WTC11 (cell line): ENCODE measurements around the gene SPHK2. TPM values are rescaled to one million over a fixed set of nuclear protein-coding genes. Genes with fewer than 3 reads are reported as not detected.

Experiments
- ATF1 ChIP-seq: sonication (generic); formaldehyde crosslinking; IDR thresholded peaks from 2 replicates; pipeline ENCODE4 v1.8.1; 2023; ENCODE audit warnings: mild to moderate bottlenecking, moderate library complexity, missing genetic modification reagents
- CBFB ChIP-seq: sonication (generic); formaldehyde crosslinking; IDR thresholded peaks from 2 replicates; pipeline ENCODE4 v1.8.1; 2022; ENCODE audit warnings: mild to moderate bottlenecking, low read depth, missing genetic modification reagents
- IRF2 ChIP-seq: sonication (generic); formaldehyde crosslinking; IDR thresholded peaks from 2 replicates; pipeline ENCODE4 v1.8.0; 2022; ENCODE audit warnings: low read depth, missing genetic modification reagents, borderline replicate concordance
- RORB ChIP-seq: fragments of 250-450 bp; sonication (Bioruptor Pico); IDR thresholded peaks from 2 replicates; pipeline ENCODE4 v1.9.0; 2021; ENCODE audit warnings: mild to moderate bottlenecking
- TCF7 ChIP-seq: sonication (generic); formaldehyde crosslinking; IDR thresholded peaks from 2 replicates; pipeline ENCODE4 v1.8.0; 2022; ENCODE audit warnings: mild to moderate bottlenecking, low read depth, missing genetic modification reagents, moderate library complexity
- ZBTB21 ChIP-seq: sonication (generic); formaldehyde crosslinking; IDR thresholded peaks from 2 replicates; pipeline ENCODE4 v1.8.1; 2023; ENCODE audit warnings: mild to moderate bottlenecking, missing genetic modification reagents, borderline replicate concordance
- ZNF232 ChIP-seq: sonication (generic); formaldehyde crosslinking; IDR thresholded peaks from 2 replicates; pipeline ENCODE4 v1.8.0; 2022; ENCODE audit warnings: mild to moderate bottlenecking, missing genetic modification reagents
- total RNA-seq: library from RNA; stranded (reverse); gene quantifications from 3 replicates; pipeline ENCODE4 v1.2.3, GENCODE V29; 2021
- TF ChIP-seq, protein P1 (sequence below): fragments of 250-450 bp; sonication (Bioruptor Pico); IDR thresholded peaks from 2 replicates; pipeline ENCODE4 v1.9.0; 2021; ENCODE audit warnings: mild to moderate bottlenecking, borderline replicate concordance
- TF ChIP-seq, protein P2 (sequence below): fragments of 250-450 bp; sonication (Bioruptor Pico); IDR thresholded peaks from 2 replicates; pipeline ENCODE4 v2.1.2; 2022; ENCODE audit warnings: mild to moderate bottlenecking, moderate library complexity
- TF ChIP-seq, protein P3 (sequence below): fragments of 250-450 bp; sonication (Bioruptor Pico); IDR thresholded peaks from 2 replicates; pipeline ENCODE4 v1.9.0; 2021; ENCODE audit warnings: moderate library complexity, mild to moderate bottlenecking, inconsistent platforms, borderline replicate concordance
- TF ChIP-seq, protein P4 (sequence below): sonication (generic); formaldehyde crosslinking; IDR thresholded peaks from 2 replicates; pipeline ENCODE4 v1.8.1; 2022; ENCODE audit warnings: low read depth, mild to moderate bottlenecking, moderate library complexity, missing genetic modification reagents, borderline replicate concordance
- TF ChIP-seq, protein P5 (sequence below): sonication (generic); formaldehyde crosslinking; IDR thresholded peaks from 2 replicates; pipeline ENCODE4 v1.8.0; 2022; ENCODE audit warnings: mild to moderate bottlenecking, missing genetic modification reagents
- TF ChIP-seq, protein P6 (sequence below): sonication (generic); formaldehyde crosslinking; conservative IDR thresholded peaks from 2 replicates; pipeline ENCODE4 v1.8.1; 2023; ENCODE audit warnings: mild to moderate bottlenecking, low read depth, missing genetic modification reagents, moderate library complexity
- TF ChIP-seq, protein P7 (sequence below): sonication (generic); formaldehyde crosslinking; IDR thresholded peaks from 2 replicates; pipeline ENCODE4 v1.8.1; 2023; ENCODE audit warnings: mild to moderate bottlenecking, missing genetic modification reagents, moderate library complexity
- TF ChIP-seq, protein P8 (sequence below): fragments of 250-450 bp; sonication (Bioruptor Pico); IDR thresholded peaks from 2 replicates; pipeline ENCODE4 v1.9.0; 2021; ENCODE audit warnings: mild to moderate bottlenecking
- TF ChIP-seq, protein P9 (sequence below): sonication (generic); formaldehyde crosslinking; IDR thresholded peaks from 2 replicates; pipeline ENCODE4 v1.8.0; 2022; ENCODE audit warnings: missing genetic modification reagents

SPHK2 gene
- total RNA-seq, 1 experiment from 2014 or later = 64.6 TPM

DNA sequence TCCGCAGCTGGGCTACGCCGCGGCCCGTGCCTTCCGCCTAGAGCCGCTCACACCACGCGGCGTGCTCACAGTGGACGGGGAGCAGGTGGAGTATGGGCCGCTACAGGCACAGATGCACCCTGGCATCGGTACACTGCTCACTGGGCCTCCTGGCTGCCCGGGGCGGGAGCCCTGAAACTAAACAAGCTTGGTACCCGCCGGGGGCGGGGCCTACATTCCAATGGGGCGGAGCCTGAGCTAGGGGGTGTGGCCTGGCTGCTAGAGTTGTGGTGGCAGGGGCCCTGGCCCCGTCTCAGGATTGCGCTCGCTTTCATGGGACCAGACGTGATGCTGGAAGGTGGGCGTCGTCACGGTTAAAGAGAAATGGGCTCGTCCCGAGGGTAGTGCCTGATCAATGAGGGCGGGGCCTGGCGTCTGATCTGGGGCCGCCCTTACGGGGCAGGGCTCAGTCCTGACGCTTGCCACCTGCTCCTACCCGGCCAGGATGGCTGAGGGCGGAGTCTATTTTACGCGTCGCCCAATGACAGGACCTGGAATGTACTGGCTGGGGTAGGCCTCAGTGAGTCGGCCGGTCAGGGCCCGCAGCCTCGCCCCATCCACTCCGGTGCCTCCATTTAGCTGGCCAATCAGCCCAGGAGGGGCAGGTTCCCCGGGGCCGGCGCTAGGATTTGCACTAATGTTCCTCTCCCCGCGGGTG is 10.4 kb downstream of the SPHK2 start (continued):
- TF ChIP-seq, protein P1, sequence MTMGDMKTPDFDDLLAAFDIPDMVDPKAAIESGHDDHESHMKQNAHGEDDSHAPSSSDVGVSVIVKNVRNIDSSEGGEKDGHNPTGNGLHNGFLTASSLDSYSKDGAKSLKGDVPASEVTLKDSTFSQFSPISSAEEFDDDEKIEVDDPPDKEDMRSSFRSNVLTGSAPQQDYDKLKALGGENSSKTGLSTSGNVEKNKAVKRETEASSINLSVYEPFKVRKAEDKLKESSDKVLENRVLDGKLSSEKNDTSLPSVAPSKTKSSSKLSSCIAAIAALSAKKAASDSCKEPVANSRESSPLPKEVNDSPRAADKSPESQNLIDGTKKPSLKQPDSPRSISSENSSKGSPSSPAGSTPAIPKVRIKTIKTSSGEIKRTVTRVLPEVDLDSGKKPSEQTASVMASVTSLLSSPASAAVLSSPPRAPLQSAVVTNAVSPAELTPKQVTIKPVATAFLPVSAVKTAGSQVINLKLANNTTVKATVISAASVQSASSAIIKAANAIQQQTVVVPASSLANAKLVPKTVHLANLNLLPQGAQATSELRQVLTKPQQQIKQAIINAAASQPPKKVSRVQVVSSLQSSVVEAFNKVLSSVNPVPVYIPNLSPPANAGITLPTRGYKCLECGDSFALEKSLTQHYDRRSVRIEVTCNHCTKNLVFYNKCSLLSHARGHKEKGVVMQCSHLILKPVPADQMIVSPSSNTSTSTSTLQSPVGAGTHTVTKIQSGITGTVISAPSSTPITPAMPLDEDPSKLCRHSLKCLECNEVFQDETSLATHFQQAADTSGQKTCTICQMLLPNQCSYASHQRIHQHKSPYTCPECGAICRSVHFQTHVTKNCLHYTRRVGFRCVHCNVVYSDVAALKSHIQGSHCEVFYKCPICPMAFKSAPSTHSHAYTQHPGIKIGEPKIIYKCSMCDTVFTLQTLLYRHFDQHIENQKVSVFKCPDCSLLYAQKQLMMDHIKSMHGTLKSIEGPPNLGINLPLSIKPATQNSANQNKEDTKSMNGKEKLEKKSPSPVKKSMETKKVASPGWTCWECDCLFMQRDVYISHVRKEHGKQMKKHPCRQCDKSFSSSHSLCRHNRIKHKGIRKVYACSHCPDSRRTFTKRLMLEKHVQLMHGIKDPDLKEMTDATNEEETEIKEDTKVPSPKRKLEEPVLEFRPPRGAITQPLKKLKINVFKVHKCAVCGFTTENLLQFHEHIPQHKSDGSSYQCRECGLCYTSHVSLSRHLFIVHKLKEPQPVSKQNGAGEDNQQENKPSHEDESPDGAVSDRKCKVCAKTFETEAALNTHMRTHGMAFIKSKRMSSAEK (CRISPR knock-in tag) = no peak
- TF ChIP-seq, protein P2, sequence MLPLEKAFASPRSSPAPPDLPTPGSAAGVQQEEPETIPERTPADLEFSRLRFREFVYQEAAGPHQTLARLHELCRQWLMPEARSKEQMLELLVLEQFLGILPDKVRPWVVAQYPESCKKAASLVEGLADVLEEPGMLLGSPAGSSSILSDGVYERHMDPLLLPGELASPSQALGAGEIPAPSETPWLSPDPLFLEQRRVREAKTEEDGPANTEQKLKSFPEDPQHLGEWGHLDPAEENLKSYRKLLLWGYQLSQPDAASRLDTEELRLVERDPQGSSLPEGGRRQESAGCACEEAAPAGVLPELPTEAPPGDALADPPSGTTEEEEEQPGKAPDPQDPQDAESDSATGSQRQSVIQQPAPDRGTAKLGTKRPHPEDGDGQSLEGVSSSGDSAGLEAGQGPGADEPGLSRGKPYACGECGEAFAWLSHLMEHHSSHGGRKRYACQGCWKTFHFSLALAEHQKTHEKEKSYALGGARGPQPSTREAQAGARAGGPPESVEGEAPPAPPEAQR (CRISPR knock-in tag) = no peak
- TF ChIP-seq RORB (CRISPR knock-in tag) (no peak), ZBTB21 (CRISPR knock-in tag) (0 out of 2 replicates have a peak, but pooled peaks have one; percentile 21), TCF7 (CRISPR knock-in tag) (no peak), ATF1 (CRISPR knock-in tag) (no peak), CBFB (CRISPR knock-in tag) (no peak), IRF2 (no peak; the same call in 1 of the 2 replicates), ZNF232 (0 out of 2 replicates have a peak, but pooled peaks have one; percentile 65)
- TF ChIP-seq, protein P3, sequence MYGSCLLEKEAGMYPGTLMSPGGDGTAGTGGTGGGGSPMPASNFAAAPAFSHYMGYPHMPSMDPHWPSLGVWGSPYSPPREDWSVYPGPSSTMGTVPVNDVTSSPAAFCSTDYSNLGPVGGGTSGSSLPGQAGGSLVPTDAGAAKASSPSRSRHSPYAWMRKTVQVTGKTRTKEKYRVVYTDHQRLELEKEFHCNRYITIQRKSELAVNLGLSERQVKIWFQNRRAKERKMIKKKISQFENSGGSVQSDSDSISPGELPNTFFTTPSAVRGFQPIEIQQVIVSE (CRISPR knock-in tag) = no peak
- TF ChIP-seq, protein P4, sequence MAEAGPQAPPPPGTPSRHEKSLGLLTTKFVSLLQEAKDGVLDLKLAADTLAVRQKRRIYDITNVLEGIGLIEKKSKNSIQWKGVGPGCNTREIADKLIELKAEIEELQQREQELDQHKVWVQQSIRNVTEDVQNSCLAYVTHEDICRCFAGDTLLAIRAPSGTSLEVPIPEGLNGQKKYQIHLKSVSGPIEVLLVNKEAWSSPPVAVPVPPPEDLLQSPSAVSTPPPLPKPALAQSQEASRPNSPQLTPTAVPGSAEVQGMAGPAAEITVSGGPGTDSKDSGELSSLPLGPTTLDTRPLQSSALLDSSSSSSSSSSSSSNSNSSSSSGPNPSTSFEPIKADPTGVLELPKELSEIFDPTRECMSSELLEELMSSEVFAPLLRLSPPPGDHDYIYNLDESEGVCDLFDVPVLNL (CRISPR knock-in tag) = 0 out of 2 replicates have a peak, but pooled peaks have one; percentile 18
- TF ChIP-seq, protein P5, sequence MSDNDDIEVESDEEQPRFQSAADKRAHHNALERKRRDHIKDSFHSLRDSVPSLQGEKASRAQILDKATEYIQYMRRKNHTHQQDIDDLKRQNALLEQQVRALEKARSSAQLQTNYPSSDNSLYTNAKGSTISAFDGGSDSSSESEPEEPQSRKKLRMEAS (CRISPR knock-in tag) = peak; percentile 73
- TF ChIP-seq, protein P6, sequence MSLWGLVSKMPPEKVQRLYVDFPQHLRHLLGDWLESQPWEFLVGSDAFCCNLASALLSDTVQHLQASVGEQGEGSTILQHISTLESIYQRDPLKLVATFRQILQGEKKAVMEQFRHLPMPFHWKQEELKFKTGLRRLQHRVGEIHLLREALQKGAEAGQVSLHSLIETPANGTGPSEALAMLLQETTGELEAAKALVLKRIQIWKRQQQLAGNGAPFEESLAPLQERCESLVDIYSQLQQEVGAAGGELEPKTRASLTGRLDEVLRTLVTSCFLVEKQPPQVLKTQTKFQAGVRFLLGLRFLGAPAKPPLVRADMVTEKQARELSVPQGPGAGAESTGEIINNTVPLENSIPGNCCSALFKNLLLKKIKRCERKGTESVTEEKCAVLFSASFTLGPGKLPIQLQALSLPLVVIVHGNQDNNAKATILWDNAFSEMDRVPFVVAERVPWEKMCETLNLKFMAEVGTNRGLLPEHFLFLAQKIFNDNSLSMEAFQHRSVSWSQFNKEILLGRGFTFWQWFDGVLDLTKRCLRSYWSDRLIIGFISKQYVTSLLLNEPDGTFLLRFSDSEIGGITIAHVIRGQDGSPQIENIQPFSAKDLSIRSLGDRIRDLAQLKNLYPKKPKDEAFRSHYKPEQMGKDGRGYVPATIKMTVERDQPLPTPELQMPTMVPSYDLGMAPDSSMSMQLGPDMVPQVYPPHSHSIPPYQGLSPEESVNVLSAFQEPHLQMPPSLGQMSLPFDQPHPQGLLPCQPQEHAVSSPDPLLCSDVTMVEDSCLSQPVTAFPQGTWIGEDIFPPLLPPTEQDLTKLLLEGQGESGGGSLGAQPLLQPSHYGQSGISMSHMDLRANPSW = 0 out of 2 replicates have a peak, but pooled peaks have one; percentile 24
- TF ChIP-seq, protein P7, sequence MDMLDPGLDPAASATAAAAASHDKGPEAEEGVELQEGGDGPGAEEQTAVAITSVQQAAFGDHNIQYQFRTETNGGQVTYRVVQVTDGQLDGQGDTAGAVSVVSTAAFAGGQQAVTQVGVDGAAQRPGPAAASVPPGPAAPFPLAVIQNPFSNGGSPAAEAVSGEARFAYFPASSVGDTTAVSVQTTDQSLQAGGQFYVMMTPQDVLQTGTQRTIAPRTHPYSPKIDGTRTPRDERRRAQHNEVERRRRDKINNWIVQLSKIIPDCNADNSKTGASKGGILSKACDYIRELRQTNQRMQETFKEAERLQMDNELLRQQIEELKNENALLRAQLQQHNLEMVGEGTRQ = no peak; the same call in 1 of the 2 replicates
- TF ChIP-seq, protein P8, sequence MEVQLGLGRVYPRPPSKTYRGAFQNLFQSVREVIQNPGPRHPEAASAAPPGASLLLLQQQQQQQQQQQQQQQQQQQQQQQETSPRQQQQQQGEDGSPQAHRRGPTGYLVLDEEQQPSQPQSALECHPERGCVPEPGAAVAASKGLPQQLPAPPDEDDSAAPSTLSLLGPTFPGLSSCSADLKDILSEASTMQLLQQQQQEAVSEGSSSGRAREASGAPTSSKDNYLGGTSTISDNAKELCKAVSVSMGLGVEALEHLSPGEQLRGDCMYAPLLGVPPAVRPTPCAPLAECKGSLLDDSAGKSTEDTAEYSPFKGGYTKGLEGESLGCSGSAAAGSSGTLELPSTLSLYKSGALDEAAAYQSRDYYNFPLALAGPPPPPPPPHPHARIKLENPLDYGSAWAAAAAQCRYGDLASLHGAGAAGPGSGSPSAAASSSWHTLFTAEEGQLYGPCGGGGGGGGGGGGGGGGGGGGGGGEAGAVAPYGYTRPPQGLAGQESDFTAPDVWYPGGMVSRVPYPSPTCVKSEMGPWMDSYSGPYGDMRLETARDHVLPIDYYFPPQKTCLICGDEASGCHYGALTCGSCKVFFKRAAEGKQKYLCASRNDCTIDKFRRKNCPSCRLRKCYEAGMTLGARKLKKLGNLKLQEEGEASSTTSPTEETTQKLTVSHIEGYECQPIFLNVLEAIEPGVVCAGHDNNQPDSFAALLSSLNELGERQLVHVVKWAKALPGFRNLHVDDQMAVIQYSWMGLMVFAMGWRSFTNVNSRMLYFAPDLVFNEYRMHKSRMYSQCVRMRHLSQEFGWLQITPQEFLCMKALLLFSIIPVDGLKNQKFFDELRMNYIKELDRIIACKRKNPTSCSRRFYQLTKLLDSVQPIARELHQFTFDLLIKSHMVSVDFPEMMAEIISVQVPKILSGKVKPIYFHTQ (CRISPR knock-in tag) = no peak
- TF ChIP-seq, protein P9, sequence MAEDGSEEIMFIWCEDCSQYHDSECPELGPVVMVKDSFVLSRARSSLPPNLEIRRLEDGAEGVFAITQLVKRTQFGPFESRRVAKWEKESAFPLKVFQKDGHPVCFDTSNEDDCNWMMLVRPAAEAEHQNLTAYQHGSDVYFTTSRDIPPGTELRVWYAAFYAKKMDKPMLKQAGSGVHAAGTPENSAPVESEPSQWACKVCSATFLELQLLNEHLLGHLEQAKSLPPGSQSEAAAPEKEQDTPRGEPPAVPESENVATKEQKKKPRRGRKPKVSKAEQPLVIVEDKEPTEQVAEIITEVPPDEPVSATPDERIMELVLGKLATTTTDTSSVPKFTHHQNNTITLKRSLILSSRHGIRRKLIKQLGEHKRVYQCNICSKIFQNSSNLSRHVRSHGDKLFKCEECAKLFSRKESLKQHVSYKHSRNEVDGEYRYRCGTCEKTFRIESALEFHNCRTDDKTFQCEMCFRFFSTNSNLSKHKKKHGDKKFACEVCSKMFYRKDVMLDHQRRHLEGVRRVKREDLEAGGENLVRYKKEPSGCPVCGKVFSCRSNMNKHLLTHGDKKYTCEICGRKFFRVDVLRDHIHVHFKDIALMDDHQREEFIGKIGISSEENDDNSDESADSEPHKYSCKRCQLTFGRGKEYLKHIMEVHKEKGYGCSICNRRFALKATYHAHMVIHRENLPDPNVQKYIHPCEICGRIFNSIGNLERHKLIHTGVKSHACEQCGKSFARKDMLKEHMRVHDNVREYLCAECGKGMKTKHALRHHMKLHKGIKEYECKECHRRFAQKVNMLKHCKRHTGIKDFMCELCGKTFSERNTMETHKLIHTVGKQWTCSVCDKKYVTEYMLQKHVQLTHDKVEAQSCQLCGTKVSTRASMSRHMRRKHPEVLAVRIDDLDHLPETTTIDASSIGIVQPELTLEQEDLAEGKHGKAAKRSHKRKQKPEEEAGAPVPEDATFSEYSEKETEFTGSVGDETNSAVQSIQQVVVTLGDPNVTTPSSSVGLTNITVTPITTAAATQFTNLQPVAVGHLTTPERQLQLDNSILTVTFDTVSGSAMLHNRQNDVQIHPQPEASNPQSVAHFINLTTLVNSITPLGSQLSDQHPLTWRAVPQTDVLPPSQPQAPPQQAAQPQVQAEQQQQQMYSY (CRISPR knock-in tag) = peak; percentile 61
